ENCODE results near the gene PRPF38B.

- no peak for TF ChIP-seq POLR2AphosphoS5 (IDR thresholded peaks at IDR 0.05)
- TF ChIP-seq, protein P1, sequence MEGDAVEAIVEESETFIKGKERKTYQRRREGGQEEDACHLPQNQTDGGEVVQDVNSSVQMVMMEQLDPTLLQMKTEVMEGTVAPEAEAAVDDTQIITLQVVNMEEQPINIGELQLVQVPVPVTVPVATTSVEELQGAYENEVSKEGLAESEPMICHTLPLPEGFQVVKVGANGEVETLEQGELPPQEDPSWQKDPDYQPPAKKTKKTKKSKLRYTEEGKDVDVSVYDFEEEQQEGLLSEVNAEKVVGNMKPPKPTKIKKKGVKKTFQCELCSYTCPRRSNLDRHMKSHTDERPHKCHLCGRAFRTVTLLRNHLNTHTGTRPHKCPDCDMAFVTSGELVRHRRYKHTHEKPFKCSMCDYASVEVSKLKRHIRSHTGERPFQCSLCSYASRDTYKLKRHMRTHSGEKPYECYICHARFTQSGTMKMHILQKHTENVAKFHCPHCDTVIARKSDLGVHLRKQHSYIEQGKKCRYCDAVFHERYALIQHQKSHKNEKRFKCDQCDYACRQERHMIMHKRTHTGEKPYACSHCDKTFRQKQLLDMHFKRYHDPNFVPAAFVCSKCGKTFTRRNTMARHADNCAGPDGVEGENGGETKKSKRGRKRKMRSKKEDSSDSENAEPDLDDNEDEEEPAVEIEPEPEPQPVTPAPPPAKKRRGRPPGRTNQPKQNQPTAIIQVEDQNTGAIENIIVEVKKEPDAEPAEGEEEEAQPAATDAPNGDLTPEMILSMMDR (IDR thresholded peaks at IDR 0.05) = no peak
- TF ChIP-seq POLR2A (IDR thresholded peaks at IDR 0.05) = no peak
These were observed 13.4 kb upstream of the PRPF38B start for GRCh38 chr1:108678706-108679105.
